ENCODE measurements around the gene TMEM187.

TMEM187 gene

GRCh38 chrX:154020536-154021115, 48.1 kb downstream of the TMEM187 start:
- no peak for DNase-seq (ENCODE audit: low read depth)

GRCh38 chrX:154021131-154021611, 48.6 kb downstream of the TMEM187 start:
- no peak for DNase-seq (ENCODE audit: low read depth)

DNA sequence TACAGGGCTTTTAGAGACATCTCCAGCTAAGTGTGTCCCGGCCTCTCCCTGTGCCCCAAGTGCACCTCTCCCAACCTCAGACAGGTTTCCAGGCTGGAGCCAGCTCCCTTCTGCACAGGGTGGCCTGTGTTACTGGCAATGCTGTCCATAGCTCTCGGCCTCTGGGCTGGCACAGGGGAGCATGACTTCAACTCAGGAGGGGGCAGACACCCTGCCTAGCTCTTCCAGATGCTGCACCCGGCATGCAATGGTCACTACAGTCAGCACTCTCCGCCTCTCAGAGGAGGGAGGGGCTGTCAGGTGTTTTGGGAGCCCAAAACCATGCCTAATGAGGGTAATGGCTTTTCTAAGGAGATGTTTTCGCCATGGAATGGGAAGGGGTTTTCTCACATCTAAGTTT, 49.6 kb downstream of the TMEM187 start:
- no peak for DNase-seq (ENCODE audit: low read depth)

DNA sequence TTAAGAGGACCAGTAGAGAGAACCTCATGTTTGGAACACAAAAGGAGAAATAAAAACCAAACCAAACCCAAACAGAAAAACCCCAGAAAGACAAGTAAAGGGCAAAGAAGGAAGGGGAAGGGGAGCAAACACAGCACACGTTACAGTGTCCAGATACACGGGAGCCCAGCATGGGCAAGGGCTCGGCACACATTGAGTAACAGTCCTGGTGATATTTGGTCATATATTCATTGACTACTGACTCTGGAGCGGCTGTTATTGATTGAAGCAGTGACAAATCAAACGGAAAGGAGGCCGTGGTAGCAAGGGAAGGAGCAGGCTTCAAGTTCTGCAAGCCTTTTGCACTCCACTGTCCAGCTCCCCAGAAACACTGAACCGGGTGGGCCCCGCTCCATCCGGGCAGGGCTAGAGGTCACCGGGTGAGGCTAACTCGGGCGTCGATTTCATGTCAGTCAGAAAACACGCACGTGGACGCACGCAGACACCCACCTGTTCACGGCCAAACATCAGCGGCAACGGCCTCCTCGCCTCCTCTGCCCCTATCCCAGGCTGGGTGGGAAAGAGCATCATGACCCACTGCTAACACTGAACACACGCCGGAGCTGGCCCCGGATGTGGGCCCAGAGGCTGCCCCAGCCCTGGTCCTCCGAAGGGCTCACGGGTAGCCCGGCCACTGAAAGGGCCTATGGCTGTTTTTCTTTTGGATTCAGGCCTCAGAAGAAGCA, 50.9 kb downstream of the TMEM187 start:
- no peak for DNase-seq (ENCODE audit: low read depth)

- no peak for DNase-seq (ENCODE audit: low read depth)
Observed at GRCh38 chrX:154024271-154024670, 51.7 kb downstream of the TMEM187 start.

GRCh38 chrX:154025230-154025629, 52.7 kb downstream of the TMEM187 start:
- DNase-seq (ENCODE audit: low read depth) = no peak

DNA sequence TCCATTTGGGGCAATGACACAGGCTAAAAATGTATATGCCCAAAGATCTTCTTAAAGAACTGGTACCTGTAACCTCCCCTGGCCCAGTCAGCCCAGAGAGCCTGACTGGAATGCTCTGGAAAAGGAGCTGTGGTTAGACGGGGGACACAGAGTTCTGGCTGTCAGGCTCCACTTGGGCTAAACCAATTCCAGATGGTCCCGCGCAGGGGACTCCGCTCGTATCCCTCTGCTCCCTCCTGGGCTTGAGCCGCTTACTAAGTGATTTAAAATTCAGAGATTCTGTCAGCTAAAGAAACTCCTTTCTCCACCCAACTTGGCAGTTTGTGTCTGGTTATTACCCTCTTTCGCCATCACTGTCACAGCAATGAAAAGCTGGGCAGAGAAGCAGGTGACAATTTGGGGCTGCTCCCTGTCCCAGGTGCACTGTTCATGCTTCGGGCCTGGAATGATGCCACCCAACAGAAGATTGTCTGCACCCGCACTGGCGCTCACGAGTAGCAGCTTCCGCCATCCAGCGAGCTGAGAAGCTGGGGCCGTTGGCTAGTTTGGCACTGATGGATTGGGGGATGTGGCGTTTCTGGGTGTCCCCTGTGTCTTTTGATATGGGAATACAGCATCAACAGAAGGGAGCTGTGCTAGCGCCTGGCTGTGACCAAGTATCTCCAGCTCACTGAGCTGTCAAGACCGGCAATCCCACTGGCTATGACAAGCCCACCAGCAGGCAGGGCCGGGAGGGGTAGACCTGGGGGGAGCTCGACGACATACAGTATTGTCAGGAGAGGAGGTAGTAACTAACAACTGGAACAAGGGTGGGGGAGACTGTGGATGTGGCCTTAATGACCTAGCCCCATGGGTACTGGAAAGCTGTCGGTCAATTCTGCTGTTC, 53.8 kb downstream of the TMEM187 start:
- DNase-seq (ENCODE audit: low read depth) = no peak

DNA sequence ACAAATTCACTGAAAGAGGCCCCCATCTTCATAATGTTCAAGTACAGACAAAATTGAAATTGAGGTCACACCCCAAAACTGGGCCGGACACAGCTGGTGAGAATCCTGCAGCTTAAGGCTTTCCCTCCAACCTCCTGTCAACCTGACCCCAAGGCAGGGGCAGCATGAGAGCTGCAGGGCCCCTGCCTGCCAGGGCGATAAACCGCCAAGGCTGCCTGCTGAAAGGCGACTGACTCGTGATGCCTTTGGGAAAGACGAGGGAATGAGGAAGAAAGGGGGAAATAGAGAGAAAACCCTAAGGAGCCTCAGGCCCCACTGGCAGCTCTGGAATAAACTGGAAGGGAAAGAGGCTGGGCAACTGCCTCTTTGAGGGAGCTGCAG, 54.5 kb downstream of the TMEM187 start:
- no peak for DNase-seq (ENCODE audit: low read depth)

GRCh38 chrX:154027986-154028385, 55.4 kb downstream of the TMEM187 start:
- DNase-seq (ENCODE audit: low read depth) = no peak

GRCh38 chrX:154028502-154029184, 56.1 kb downstream of the TMEM187 start:
- no peak for DNase-seq (ENCODE audit: low read depth)

DNA sequence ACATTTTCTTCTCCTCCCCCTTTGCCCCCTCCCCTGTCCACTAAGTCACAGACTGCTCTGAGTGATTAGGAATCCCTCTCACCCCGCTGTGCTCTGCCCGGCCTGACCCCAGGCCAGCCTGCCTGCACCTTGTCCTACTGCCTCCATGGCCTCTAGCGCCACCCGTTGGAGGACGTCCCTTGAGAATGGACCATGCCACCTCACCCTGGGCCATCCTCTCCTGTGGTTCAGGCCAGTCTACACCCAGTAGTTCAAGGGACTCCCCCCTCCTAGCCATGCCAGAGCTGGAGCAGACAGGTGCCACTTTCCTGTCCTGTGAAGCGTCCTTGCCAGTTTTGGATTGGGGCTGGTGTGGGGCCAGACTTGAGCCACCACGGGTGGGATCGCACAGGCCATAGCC, 56.9 kb downstream of the TMEM187 start:
- DNase-seq (ENCODE audit: low read depth) = no peak

GRCh38 chrX:154030266-154030665, 57.7 kb downstream of the TMEM187 start:
- no peak for DNase-seq (ENCODE audit: low read depth)

DNA sequence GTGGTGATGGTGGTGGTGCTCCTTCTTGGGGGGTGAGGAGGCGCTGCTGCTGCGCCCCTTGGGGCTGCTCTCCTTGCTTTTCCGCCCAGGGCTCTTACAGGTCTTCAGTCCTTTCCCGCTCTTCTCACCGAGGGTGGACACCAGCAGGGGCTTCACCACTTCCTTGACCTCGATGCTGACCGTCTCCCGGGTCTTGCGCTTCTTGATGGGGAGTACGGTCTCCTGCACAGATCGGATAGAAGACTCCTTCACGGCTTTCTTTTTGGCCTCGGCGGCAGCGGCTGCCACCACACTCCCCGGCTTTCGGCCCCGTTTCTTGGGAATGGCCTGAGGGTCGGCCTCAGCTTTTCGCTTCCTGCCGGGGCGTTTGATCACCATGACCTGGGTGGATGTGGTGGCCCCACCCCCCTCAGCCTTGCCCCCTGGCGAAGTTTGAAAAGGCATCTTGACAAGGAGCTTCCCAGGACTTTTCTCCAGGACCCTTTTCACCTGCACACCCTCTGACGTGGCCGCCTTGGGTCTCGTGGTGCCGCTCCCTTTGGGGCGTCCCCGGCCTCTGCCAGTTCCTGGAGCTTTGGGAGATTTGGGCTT, 58.3 kb downstream of the TMEM187 start:
- no peak for DNase-seq (ENCODE audit: low read depth)

DNA sequence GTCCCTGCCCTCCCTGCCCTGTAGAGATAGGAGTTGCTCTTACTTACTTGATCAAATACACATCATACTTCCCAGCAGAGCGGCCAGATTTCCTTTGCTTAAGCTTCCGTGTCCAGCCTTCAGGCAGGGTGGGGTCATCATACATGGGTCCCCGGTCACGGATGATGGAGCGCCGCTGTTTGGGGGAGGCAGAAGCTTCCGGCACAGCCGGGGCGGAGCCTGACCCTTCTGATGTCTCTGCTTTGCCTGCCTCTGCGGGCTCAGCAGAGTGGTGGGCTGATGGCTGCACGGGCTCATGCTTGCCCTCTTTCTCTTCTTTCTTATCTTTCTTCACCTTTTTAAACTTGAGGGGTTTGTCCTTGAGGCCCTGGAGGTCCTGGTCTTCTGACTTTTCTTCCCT, 59.6 kb downstream of the TMEM187 start:
- DNase-seq (ENCODE audit: low read depth) = no peak

DNA sequence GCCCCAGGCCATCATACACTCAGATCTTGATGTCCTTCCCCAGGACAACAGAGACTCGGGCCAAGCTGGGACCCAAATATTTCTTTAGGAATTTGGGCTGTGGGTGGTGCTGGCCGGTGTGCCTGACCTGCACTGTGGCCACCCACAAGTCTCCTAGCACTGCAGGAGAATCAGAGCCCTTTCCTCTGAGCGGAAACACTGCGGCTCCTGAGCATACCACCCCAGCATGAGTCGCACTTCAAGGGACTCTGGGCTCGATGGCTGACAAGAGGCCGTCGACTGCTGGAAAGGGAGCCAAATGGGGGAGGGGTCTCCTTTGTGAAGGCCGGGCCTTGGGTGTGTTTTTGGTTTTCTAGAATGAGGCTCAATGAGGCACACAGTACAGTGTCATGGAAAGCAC, 60.1 kb downstream of the TMEM187 start:
- no peak for DNase-seq (ENCODE audit: low read depth)
